Daoy (cell line): ENCODE measurements around the gene ZNF469. TPM values are rescaled to one million over a fixed set of nuclear protein-coding genes. Genes with fewer than 3 reads are reported as not detected.

Experiments
- DNase-seq: peaks from one replicate; pipeline ENCODE4 v3.0.0-alpha.2; 2015; ENCODE audit warnings: low read depth
- total RNA-seq: library from RNA; depleted of rRNA; stranded (reverse); fragments of >200 nt; shearing (Covaris generic); gene quantifications from 2 replicates; pipeline ENCODE4 v1.2.3, GENCODE V29; 2014

Gene ZNF469
- total RNA-seq, 1 experiment from 2014 or later = 0.23 TPM

- DNase-seq = no peak
Measured at GRCh38 chr16:88391144-88391850, 8.5 kb downstream of the ZNF469 start.

- DNase-seq = no peak
Measured at GRCh38 chr16:88392111-88392510, 9.4 kb downstream of the ZNF469 start.

GRCh38 chr16:88392616-88393015, 9.9 kb downstream of the ZNF469 start:
- DNase-seq = no peak

- DNase-seq = no peak
Measured at GRCh38 chr16:88393034-88393433, 10.3 kb downstream of the ZNF469 start.

GRCh38 chr16:88393571-88393970, 10.8 kb downstream of the ZNF469 start:
- DNase-seq = no peak

- DNase-seq = no peak
Measured at GRCh38 chr16:88394426-88394825, 11.7 kb downstream of the ZNF469 start.

GRCh38 chr16:88395669-88396584, 13.2 kb downstream of the ZNF469 start:
- DNase-seq = no peak

- DNase-seq = no peak
Measured at GRCh38 chr16:88398170-88398873, 15.6 kb downstream of the ZNF469 start.

GRCh38 chr16:88398874-88399178, 16.1 kb downstream of the ZNF469 start:
- DNase-seq = no peak

GRCh38 chr16:88400186-88400585, 17.4 kb downstream of the ZNF469 start:
- DNase-seq = no peak

- no peak for DNase-seq
Measured at GRCh38 chr16:88401604-88402246, 19.0 kb downstream of the ZNF469 start.

GRCh38 chr16:88402551-88403240, 19.9 kb downstream of the ZNF469 start:
- no peak for DNase-seq

GRCh38 chr16:88403794-88404581, 21.2 kb downstream of the ZNF469 start:
- DNase-seq = no peak

GRCh38 chr16:88404769-88405168, 22.0 kb downstream of the ZNF469 start:
- no peak for DNase-seq

GRCh38 chr16:88405216-88406060, 22.7 kb downstream of the ZNF469 start:
- no peak for DNase-seq

- no peak for DNase-seq
Measured at GRCh38 chr16:88406096-88407041, 23.6 kb downstream of the ZNF469 start.

GRCh38 chr16:88407042-88407420, 24.3 kb downstream of the ZNF469 start:
- DNase-seq = no peak

GRCh38 chr16:88407807-88408206, 25.0 kb downstream of the ZNF469 start:
- no peak for DNase-seq
